Measurements from ENCODE around the gene SERPINA1. TPM values are rescaled to one million over a fixed set of nuclear protein-coding genes. Genes with fewer than 3 reads are reported as not detected.

The SERPINA1 gene
- total and polyA plus RNA-seq, 2 donors (not counting 1 experiment from before 2014, with no cell fraction given): 0.39 TPM; not detected in 1

- Histone ChIP-seq H3K9me3 (ENCODE audit: control insufficient read depth, insufficient read depth, low read depth, low read length) (no peaks in the 10 kb centered on the region), H4K20me1 (ENCODE audit: control insufficient read depth, extremely low read depth, insufficient read depth, low read length) (no peaks in the 10 kb centered on the region), H3K4me2 (ENCODE audit: extremely low read depth, insufficient read depth, low read length) (no peak overlapping the region), H3K27ac (ENCODE audit: insufficient read depth, low read length) (no peak overlapping the region), H3K36me3 (ENCODE audit: control insufficient read depth, insufficient read depth, low read length) (no peaks in the 10 kb centered on the region), H3K4me1 (ENCODE audit: control insufficient read depth, extremely low read depth, insufficient read depth, low read length) (peaks cover 4% of the 10 kb centered on the region), H3K79me2 (ENCODE audit: control insufficient read depth, insufficient read depth, low read length) (no peaks in the 10 kb centered on the region), H3K27me3 (ENCODE audit: control insufficient read depth, insufficient read depth, low read length) (no peaks in the 10 kb centered on the region), H2AFZ (ENCODE audit: low read length) (no peak overlapping the region), H3K4me3 (replicated peaks in 1 of 4; ENCODE audit: control extremely low read depth in 1 of 4, insufficient read depth in 1 of 4, low read depth in 3 of 4, low read length in 4 of 4) (no peak overlapping the region), H3K9ac (ENCODE audit: insufficient read depth, low read length) (no peak overlapping the region)
- TF ChIP-seq, protein P1, sequence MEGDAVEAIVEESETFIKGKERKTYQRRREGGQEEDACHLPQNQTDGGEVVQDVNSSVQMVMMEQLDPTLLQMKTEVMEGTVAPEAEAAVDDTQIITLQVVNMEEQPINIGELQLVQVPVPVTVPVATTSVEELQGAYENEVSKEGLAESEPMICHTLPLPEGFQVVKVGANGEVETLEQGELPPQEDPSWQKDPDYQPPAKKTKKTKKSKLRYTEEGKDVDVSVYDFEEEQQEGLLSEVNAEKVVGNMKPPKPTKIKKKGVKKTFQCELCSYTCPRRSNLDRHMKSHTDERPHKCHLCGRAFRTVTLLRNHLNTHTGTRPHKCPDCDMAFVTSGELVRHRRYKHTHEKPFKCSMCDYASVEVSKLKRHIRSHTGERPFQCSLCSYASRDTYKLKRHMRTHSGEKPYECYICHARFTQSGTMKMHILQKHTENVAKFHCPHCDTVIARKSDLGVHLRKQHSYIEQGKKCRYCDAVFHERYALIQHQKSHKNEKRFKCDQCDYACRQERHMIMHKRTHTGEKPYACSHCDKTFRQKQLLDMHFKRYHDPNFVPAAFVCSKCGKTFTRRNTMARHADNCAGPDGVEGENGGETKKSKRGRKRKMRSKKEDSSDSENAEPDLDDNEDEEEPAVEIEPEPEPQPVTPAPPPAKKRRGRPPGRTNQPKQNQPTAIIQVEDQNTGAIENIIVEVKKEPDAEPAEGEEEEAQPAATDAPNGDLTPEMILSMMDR (conservative IDR thresholded peaks at IDR 0.05 in 1 of 2, IDR thresholded peaks at IDR 0.05 in 1 of 2; ENCODE audit: low read depth in 1 of 2, low read length in 2 of 2): no peak
- TF ChIP-seq EZH2 (IDR thresholded peaks at IDR 0.05; ENCODE audit: low read length, missing control alignments): no peak
- DNase-seq (ENCODE audit: low read depth in 2 of 2): no peak
Measured at GRCh38 chr14:94378527-94379290, 9.7 kb downstream of the SERPINA1 start.

- Histone ChIP-seq H3K4me3 (replicated peaks in 1 of 4; ENCODE audit: control extremely low read depth in 1 of 4, insufficient read depth in 1 of 4, low read depth in 3 of 4, low read length in 4 of 4) (no peak overlapping the region), H3K27ac (ENCODE audit: insufficient read depth, low read length) (no peak overlapping the region), H3K9me3 (ENCODE audit: control insufficient read depth, insufficient read depth, low read depth, low read length) (no peaks in the 10 kb centered on the region), H3K9ac (ENCODE audit: insufficient read depth, low read length) (no peak overlapping the region), H4K20me1 (ENCODE audit: control insufficient read depth, extremely low read depth, insufficient read depth, low read length) (no peaks in the 10 kb centered on the region), H2AFZ (ENCODE audit: low read length) (no peak overlapping the region), H3K27me3 (ENCODE audit: control insufficient read depth, insufficient read depth, low read length) (no peaks in the 10 kb centered on the region), H3K36me3 (ENCODE audit: control insufficient read depth, insufficient read depth, low read length) (no peaks in the 10 kb centered on the region), H3K4me2 (ENCODE audit: extremely low read depth, insufficient read depth, low read length) (no peak overlapping the region), H3K4me1 (ENCODE audit: control insufficient read depth, extremely low read depth, insufficient read depth, low read length) (peaks cover 4% of the 10 kb centered on the region), H3K79me2 (ENCODE audit: control insufficient read depth, insufficient read depth, low read length) (no peaks in the 10 kb centered on the region)
- no peak for DNase-seq (ENCODE audit: low read depth in 2 of 2)
- no peak for TF ChIP-seq EZH2 (IDR thresholded peaks at IDR 0.05; ENCODE audit: low read length, missing control alignments)
- TF ChIP-seq, protein P1 (conservative IDR thresholded peaks at IDR 0.05 in 1 of 2, IDR thresholded peaks at IDR 0.05 in 1 of 2; ENCODE audit: low read depth in 1 of 2, low read length in 2 of 2): no peak
Measured at GRCh38 chr14:94377866-94378470, 10.4 kb downstream of the SERPINA1 start.

- no peak for DNase-seq (ENCODE audit: low read depth in 2 of 2)
- Histone ChIP-seq H3K4me3 (replicated peaks in 1 of 4; ENCODE audit: control extremely low read depth in 1 of 4, insufficient read depth in 1 of 4, low read depth in 3 of 4, low read length in 4 of 4) (no peak overlapping the region), H3K36me3 (ENCODE audit: control insufficient read depth, insufficient read depth, low read length) (no peaks in the 10 kb centered on the region), H4K20me1 (ENCODE audit: control insufficient read depth, extremely low read depth, insufficient read depth, low read length) (no peaks in the 10 kb centered on the region), H3K4me1 (ENCODE audit: control insufficient read depth, extremely low read depth, insufficient read depth, low read length) (peaks cover 4% of the 10 kb centered on the region), H3K79me2 (ENCODE audit: control insufficient read depth, insufficient read depth, low read length) (no peaks in the 10 kb centered on the region), H3K27ac (ENCODE audit: insufficient read depth, low read length) (no peak overlapping the region), H3K9ac (ENCODE audit: insufficient read depth, low read length) (no peak overlapping the region), H3K27me3 (ENCODE audit: control insufficient read depth, insufficient read depth, low read length) (no peaks in the 10 kb centered on the region), H3K9me3 (ENCODE audit: control insufficient read depth, insufficient read depth, low read depth, low read length) (no peaks in the 10 kb centered on the region), H3K4me2 (ENCODE audit: extremely low read depth, insufficient read depth, low read length) (no peak overlapping the region), H2AFZ (ENCODE audit: low read length) (no peak overlapping the region)
- TF ChIP-seq EZH2 (IDR thresholded peaks at IDR 0.05; ENCODE audit: low read length, missing control alignments): no peak
- TF ChIP-seq, protein P1 (conservative IDR thresholded peaks at IDR 0.05 in 1 of 2, IDR thresholded peaks at IDR 0.05 in 1 of 2; ENCODE audit: low read depth in 1 of 2, low read length in 2 of 2): no peak
Measured at GRCh38 chr14:94376976-94377865, 11.2 kb downstream of the SERPINA1 start.
